Uterus (tissue), 4 donors: ENCODE measurements around the gene TM4SF1. TPM values are rescaled to one million over a fixed set of nuclear protein-coding genes. Genes with fewer than 3 reads are reported as not detected.

Experiments
- DNase-seq, 2 donors: peaks; one replicate each; pipeline ENCODE4 v3.0.0-alpha.2; 2019 to 2020
- H3K27ac ChIP-seq, 2 donors: fragments of 200-600 bp; sonication (generic); 1 replicate in 1 of 2; 2 replicates in 1 of 2; pipeline ENCODE4 v1.5.1; 2016 to 2018
- H3K27me3 ChIP-seq, 2 donors: fragments of 200-600 bp; sonication (generic); one replicate each; pipeline ENCODE4 v1.5.1; 2018 to 2019; ENCODE audit warnings: control low read depth in 1 of 2
- H3K36me3 ChIP-seq, 2 donors: fragments of 200-600 bp; sonication (generic); one replicate each; pipeline ENCODE4 v1.5.1; 2019; ENCODE audit warnings: control low read depth in 1 of 2
- H3K4me1 ChIP-seq, 2 donors: fragments of 200-600 bp; sonication (generic); one replicate each; pipeline ENCODE4 v1.5.1; 2018 to 2019; ENCODE audit warnings: control low read depth in 1 of 2
- H3K4me3 ChIP-seq, 2 donors: fragments of 200-600 bp; sonication (generic); 1 replicate in 1 of 2; 2 replicates in 1 of 2; pipeline ENCODE4 v1.5.1; 2018 to 2019; ENCODE audit warnings: mild to moderate bottlenecking in 1 of 2
- H3K9me3 ChIP-seq, 2 donors: fragments of 200-600 bp; sonication (generic); one replicate each; pipeline ENCODE4 v1.5.1; 2019; ENCODE audit warnings: control low read depth in 1 of 2
- POLR2A ChIP-seq, 2 donors: fragments of 450-650 bp; IDR thresholded peaks; one replicate each; pipeline ENCODE4 v1.6.1; 2016; ENCODE audit warnings: antibody characterized with exemption in 2 of 2, mild to moderate bottlenecking in 1 of 2, moderate library complexity in 1 of 2
- intact Hi-C: fragments of 100-400 bp; cut with DNase I; formaldehyde crosslinking; loops from one replicate; pipeline ENCODE4 v1.15.1; 2023; ENCODE audit warnings: low total_unique reads
- total RNA-seq, 4 donors: library from RNA; depleted of rRNA in 3 of 4; stranded (reverse); fragments of >200 nt in 3 of 4; gene quantifications; one replicate each; pipeline versions ENCODE4 v1.1.0 to v1.2.4, GENCODE V29; 2014 to 2023
- TF ChIP-seq, protein P1 (sequence below), 4 experiments: fragments of 200-600 bp in 2 of 4; fragments of 450-650 bp in 2 of 4; sonication (generic) in 2 of 4; IDR thresholded peaks; one replicate each; pipeline ENCODE4 v1.5.1; 2016 to 2019; ENCODE audit warnings: antibody characterized with exemption in 4 of 4, mild to moderate bottlenecking in 2 of 4, moderate library complexity in 1 of 4
- donor health status: DM: yes; HTN: yes; CAD: no.

TM4SF1 gene
- total RNA-seq, 4 donors from 2014 or later = 102 to 118 (median 113) TPM

DNA sequence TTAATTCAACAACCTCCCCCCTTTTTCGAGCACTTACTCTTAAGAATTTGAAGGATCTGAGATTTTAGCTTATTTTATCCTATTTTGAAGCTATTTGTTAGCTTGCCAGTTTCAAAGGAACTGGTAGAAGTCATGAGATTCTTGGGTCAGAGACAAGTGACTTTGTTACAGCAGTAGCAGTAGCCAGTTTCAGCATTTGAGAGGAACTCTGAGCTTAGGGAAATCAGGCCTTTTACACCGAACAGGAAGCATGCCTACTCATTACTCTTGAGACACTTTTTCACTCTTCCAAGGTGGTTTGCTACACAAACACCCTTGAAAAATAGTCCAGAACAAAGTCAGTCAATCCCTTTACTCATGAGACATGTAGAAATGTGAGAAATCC is 24.5 kb upstream of the TM4SF1 start:
- no peaks in the 10 kb centered on the region for H3K36me3 ChIP-seq
- no peaks in the 10 kb centered on the region for H3K4me1 ChIP-seq
- H3K27me3 ChIP-seq = no peaks in the 10 kb centered on the region
- no peak for TF ChIP-seq POLR2A (IDR thresholded peaks at IDR 0.05)
- TF ChIP-seq, protein P1, sequence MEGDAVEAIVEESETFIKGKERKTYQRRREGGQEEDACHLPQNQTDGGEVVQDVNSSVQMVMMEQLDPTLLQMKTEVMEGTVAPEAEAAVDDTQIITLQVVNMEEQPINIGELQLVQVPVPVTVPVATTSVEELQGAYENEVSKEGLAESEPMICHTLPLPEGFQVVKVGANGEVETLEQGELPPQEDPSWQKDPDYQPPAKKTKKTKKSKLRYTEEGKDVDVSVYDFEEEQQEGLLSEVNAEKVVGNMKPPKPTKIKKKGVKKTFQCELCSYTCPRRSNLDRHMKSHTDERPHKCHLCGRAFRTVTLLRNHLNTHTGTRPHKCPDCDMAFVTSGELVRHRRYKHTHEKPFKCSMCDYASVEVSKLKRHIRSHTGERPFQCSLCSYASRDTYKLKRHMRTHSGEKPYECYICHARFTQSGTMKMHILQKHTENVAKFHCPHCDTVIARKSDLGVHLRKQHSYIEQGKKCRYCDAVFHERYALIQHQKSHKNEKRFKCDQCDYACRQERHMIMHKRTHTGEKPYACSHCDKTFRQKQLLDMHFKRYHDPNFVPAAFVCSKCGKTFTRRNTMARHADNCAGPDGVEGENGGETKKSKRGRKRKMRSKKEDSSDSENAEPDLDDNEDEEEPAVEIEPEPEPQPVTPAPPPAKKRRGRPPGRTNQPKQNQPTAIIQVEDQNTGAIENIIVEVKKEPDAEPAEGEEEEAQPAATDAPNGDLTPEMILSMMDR (IDR thresholded peaks at IDR 0.05) = no peak
- H3K27ac ChIP-seq = no peak overlapping the region
- no peaks in the 10 kb centered on the region for H3K9me3 ChIP-seq
- intact Hi-C loops = no loop called here
- H3K4me3 ChIP-seq = no peak overlapping the region
- DNase-seq = no peak

DNA sequence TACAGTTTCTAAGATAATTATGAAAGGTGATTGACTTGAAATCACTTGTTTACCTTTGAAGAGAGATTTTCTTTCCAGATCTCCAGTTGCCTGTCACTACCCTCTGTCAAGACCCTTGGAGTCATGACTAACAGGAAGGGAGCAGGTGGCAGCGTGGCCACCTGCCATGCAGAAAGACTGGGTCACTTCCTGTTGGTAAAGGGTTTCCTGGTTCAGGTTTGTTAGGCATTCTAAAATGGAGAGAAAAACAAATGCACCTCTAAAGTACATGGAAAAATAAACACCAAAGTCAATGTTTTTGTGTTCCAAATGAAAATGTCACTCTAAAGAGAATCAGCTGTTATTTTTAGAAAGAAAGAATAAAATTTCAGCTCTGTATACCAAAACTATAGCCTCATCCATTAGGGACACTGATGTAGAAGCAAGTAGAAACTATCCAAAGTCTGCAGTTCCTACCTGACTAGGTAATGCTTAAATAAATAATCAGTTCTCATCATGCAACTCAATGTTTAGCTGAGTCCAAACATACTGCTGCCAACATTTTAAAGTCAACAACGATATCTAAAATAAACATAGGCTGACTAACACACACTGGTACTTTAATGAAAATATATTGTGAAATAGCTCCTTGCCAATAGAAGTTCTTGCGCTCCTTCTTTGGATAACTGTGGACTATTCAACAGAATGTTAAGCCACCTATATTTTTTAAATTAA is 23.9 kb upstream of the TM4SF1 start:
- TF ChIP-seq POLR2A (IDR thresholded peaks at IDR 0.05) = no peak
- TF ChIP-seq, protein P1 (IDR thresholded peaks at IDR 0.05) = no peak
- Histone ChIP-seq H3K36me3 (no peaks in the 10 kb centered on the region), H3K27ac (no peak overlapping the region), H3K4me3 (no peak overlapping the region), H3K9me3 (no peaks in the 10 kb centered on the region), H3K27me3 (no peaks in the 10 kb centered on the region), H3K4me1 (no peaks in the 10 kb centered on the region)
- intact Hi-C loops = no loop called here
- no peak for DNase-seq

DNA sequence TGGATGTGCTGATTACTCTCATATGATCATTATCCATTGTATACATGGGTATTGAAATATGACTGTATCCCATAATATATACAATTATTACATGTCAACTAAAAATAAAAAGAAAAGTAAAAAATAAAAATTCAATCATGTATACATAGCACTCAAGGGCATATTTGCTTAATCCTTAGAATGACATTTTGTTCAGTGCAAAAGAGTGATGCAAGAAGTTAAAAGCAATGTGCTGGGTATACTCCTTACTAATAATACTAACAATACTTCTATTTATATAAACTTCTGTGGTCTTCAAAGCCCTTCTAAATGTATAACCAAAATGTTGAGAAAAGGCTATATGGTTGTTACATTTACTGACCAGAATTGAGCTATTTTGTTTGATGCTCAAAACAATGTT is 23.2 kb upstream of the TM4SF1 start:
- intact Hi-C loops = no loop called here

DNA sequence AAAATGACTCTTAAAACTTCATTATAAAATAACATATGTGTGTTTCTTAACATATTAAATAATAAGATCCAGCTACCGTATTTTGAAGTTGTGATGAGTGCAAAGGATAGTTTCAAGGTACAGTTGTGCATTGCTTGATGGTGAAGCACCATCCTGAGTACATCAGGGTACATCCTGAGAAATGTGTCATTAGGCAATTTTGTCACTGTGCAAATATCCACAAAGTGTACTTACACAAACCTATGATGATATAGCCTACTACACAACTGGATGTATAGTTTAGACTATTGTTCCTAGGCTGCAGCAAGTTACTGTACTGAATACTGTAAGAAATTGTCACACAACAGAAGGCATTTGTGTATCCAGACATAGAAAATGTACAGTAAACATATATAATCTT is 20.8 kb upstream of the TM4SF1 start:
- intact Hi-C loops = no loop called here
- TF ChIP-seq, protein P1 (IDR thresholded peaks at IDR 0.05) = no peak

More for the DNA sequence above, 23.2 kb upstream of the TM4SF1 start:
- H3K4me1 ChIP-seq = no peaks in the 10 kb centered on the region
- no peaks in the 10 kb centered on the region for H3K9me3 ChIP-seq
- no peak for DNase-seq
- TF ChIP-seq, protein P1 (IDR thresholded peaks at IDR 0.05) = no peak
- no peak for TF ChIP-seq POLR2A (IDR thresholded peaks at IDR 0.05)
- H3K27me3 ChIP-seq = no peaks in the 10 kb centered on the region
- H3K27ac ChIP-seq = no peak overlapping the region
- no peaks in the 10 kb centered on the region for H3K36me3 ChIP-seq
- H3K4me3 ChIP-seq = no peak overlapping the region

DNA sequence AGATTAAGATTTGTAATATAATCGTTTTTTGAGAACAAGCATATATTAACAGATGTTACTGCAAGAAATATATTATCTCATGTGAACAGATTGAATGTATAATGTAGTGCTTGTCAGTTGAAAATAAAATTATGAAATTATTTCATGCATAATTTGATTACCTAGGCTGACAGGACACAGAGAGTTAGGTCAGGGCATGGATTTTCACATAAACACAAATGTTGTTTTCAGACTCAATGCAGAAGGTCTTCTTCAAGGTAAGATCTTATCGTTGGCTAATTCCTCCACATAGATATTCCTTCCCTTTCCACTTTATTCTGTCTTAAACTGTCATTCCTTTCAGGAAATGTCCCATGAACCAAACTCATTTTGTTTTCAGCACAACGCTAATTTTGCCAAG is 20.1 kb upstream of the TM4SF1 start:
- intact Hi-C loops = no loop called here
- DNase-seq = no peak

More for the DNA sequence above, 20.8 kb upstream of the TM4SF1 start:
- Histone ChIP-seq H3K4me3 (no peak overlapping the region), H3K36me3 (no peaks in the 10 kb centered on the region), H3K27me3 (no peaks in the 10 kb centered on the region), H3K4me1 (no peaks in the 10 kb centered on the region), H3K9me3 (no peaks in the 10 kb centered on the region), H3K27ac (no peak overlapping the region)
- DNase-seq = no peak

More for the DNA sequence above, 20.1 kb upstream of the TM4SF1 start:
- H3K4me1 ChIP-seq = no peaks in the 10 kb centered on the region
- H3K27ac ChIP-seq = no peak overlapping the region
- TF ChIP-seq POLR2A (IDR thresholded peaks at IDR 0.05) = no peak
- TF ChIP-seq, protein P1 (IDR thresholded peaks at IDR 0.05) = no peak
- no peaks in the 10 kb centered on the region for H3K9me3 ChIP-seq
- no peaks in the 10 kb centered on the region for H3K36me3 ChIP-seq
- H3K27me3 ChIP-seq = no peaks in the 10 kb centered on the region
- no peak overlapping the region for H3K4me3 ChIP-seq
